Amniotic stem cell (primary cell): ENCODE measurements around the gene MAGEB1.

Experiments
- DNase-seq: peaks from one replicate; lab custom pipeline; 2025; lab: John Stamatoyannopoulos, UW

Gene MAGEB1

GRCh38 chrX:30296408-30297254 lies 49.7 kb downstream of the MAGEB1 start:
- DNase-seq, result no peak

GRCh38 chrX:30301208-30301607 lies 54.3 kb downstream of the MAGEB1 start:
- DNase-seq, result no peak
